AG04449 (cell line): ENCODE measurements around the gene USP24.
A peak's percentile ranks its signal among the peaks of the same experiment; 100 is the strongest.

Source experiments
- CTCF ChIA-PET: fragments of 350-600 bp; formaldehyde crosslinking; extraction: SDS; loops from one replicate; lab custom pipeline; 2021; ENCODE audit warnings: antibody characterized with exemption; lab: Yijun Ruan, JAX
- POLR2A ChIA-PET: fragments of 400-600, 350-600 bp; formaldehyde crosslinking; extraction: SDS; loops from one replicate; lab custom pipeline; 2020; ENCODE audit warnings: antibody characterized with exemption, inconsistent platforms; lab: Yijun Ruan, JAX
- DNase-seq: peaks from one replicate; pipeline ENCODE4 v3.0.0-alpha.2; 2010; ENCODE audit warnings: low read depth, low spot score
- H3K4me3 ChIP-seq: 2 replicates; pipeline ENCODE4 v1.5.1; 2011; ENCODE audit warnings: low read depth, mild to moderate bottlenecking, control low read depth, low read length
- TF ChIP-seq, protein P1 (sequence below): IDR thresholded peaks from one replicate; pipeline ENCODE4 v1.5.1; 2011; ENCODE audit warnings: mild to moderate bottlenecking, moderate library complexity, low read length, control low read depth, inconsistent platforms; ENCODE audit not compliant: insufficient read depth; ENCODE audit errors: missing control alignments

USP24 gene

GRCh38 chr1:55213885-55214211 lies 1.3 kb downstream of the USP24 start:
- peak overlapping the region; percentile 90 for H3K4me3 ChIP-seq
- CTCF ChIA-PET: interaction anchor here (1.2 kb wide), 2 partner anchors 10 to 71 kb away, joined by 3 to 9 read pairs; no protein-coding TSS in a partner anchor
- POLR2A ChIA-PET: no interaction called here

DNA sequence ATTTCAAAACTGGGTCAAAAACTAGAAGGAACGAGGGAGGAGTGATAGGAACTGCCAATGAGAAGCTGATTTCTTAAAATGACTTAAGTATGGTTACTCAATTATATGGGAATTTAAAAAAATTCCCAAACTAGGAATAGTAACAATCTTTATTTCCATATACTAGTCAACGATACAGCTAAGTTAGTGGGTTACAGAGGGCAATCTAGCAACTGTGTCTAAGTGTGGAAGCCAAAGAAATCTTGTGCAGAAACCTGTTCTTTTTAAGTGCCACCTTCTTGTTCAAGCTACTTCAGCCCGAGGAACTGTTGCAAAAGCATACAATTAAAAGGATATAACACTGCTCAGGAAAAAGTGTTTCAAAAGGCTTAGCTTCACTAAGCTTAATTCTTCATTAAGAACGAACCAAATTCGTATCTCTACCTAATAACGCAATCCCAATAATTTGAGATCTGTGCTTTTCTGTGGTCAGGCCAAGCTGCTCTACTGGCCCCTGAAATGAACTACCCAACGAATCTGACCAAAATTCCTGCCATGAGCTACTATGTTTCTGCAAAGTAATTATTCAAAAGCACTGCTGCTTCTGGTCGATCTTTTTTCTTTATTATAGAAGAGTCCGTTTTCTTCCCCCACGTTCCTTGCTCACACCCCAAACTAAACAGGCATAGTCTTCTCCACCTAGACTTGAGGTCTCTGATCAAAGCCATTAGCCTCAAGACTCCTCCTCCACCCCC lies 1.8 kb downstream of the USP24 start:
- H3K4me3 ChIP-seq: peak overlapping the region; percentile 90
- ChIA-PET POLR2A (no interaction called here), CTCF (interaction anchor here (1.0 to 1.4 kb wide), 6 partner anchors 10 to 73 kb away, joined by 3 to 9 read pairs (median 3); no protein-coding TSS in a partner anchor)
- TF ChIP-seq, protein P1, sequence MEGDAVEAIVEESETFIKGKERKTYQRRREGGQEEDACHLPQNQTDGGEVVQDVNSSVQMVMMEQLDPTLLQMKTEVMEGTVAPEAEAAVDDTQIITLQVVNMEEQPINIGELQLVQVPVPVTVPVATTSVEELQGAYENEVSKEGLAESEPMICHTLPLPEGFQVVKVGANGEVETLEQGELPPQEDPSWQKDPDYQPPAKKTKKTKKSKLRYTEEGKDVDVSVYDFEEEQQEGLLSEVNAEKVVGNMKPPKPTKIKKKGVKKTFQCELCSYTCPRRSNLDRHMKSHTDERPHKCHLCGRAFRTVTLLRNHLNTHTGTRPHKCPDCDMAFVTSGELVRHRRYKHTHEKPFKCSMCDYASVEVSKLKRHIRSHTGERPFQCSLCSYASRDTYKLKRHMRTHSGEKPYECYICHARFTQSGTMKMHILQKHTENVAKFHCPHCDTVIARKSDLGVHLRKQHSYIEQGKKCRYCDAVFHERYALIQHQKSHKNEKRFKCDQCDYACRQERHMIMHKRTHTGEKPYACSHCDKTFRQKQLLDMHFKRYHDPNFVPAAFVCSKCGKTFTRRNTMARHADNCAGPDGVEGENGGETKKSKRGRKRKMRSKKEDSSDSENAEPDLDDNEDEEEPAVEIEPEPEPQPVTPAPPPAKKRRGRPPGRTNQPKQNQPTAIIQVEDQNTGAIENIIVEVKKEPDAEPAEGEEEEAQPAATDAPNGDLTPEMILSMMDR: no peak
- DNase-seq: no peak

More at GRCh38 chr1:55213885-55214211, 1.3 kb downstream of the USP24 start:
- TF ChIP-seq, protein P1: no peak
- no peak for DNase-seq

GRCh38 chr1:55212349-55213150 lies 2.6 kb downstream of the USP24 start:
- ChIA-PET POLR2A (no interaction called here), CTCF (interaction anchor here (1.0 to 1.4 kb wide), 6 partner anchors 9 to 72 kb away, joined by 3 to 9 read pairs (median 3); no protein-coding TSS in a partner anchor)
- no peak for DNase-seq
- TF ChIP-seq, protein P1: no peak
- H3K4me3 ChIP-seq: no peak overlapping the region

GRCh38 chr1:55211863-55212262 lies 3.3 kb downstream of the USP24 start:
- CTCF ChIA-PET: interaction anchor here (1.1 to 1.3 kb wide), 2 partner anchors 66 to 69 kb away, joined by 3 read pairs; no protein-coding TSS in a partner anchor
- TF ChIP-seq, protein P1: no peak
- H3K4me3 ChIP-seq: no peak overlapping the region
- POLR2A ChIA-PET: no interaction called here
- no peak for DNase-seq

DNA sequence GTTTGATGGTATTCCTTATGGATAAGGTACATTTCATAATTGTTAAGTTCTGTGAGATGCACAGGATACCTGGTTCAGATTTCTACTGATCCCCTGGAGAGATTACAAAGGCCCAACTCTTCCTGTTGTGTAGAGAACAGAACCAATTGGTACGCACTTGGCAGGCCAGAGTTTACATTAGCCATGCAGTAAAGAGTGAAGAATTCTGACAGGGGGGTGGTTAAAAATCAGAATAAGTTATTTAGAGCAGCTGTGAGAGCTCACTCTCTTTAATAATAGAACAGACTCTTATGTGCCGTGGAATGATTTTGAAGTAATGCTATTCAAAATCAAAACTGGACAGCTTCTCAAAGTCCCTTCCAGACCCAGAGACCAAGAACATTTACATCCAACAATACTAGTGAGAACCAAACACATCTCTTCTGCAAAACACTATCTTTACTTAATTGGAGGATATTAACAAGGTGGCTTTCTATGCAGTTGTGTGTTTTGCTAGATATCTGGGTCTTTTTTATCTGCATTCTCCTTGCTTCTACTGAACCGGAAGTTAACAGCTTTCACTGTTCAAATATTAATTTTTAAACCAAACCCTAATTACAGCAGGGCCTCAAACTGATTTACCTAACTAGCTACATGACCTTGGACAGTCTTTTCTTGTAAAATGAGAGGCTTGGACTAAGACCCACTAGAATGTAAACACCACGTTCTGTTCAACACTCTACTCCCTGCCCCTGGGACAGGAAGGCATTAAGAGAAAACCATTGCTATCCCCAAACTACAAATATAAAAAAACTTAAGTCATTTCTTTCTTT lies 4.0 kb downstream of the USP24 start:
- no peak overlapping the region for H3K4me3 ChIP-seq
- ChIA-PET CTCF (interaction anchor here (1.3 to 1.7 kb wide), 2 partner anchors 11 to 67 kb away, joined by 3 to 5 read pairs; no protein-coding TSS in a partner anchor), POLR2A (no interaction called here)
- TF ChIP-seq, protein P1: no peak
- no peak for DNase-seq
